ENCODE data around the gene DHX32.
"Not testable (repeated sequence)": the region's sequence is repeated elsewhere in the genome, so short reads cannot be mapped to it uniquely, and the experiment has no call there.

Gene DHX32
- 3.8 to 14.3 (median 10.9) reads per million in 9 experiments for total RNA-seq

DNA sequence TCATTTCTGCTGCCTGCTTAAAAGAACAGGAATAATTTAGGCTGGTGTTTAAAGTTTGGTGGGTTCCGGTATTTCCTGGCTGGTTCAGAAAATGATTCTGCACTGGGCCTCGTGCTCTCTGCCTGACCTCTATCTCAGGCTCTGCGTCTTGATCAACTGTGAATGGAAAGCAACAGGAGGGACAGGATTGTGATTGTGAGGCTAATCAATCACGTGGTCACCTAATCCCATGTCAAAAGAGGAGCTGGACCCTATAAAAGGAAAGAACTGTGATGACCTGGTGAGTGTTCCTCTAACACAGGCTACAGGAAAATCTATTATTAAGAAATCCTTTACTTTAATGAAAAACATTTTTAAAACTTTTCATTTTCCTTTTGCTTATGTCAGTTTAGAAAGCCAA, at the start of gene DHX32:
TSS of gene DHX32 (minus strand) at position 101 of the 400 bp plus-strand sequence. CDS start 468 bp downstream, outside the sequence.
- ATAC-seq (replicated peaks), result no peak
- Mint-ChIP-seq H3K4me1 (ENCODE audit: low read depth in 2 of 2) (no peaks in the 10 kb centered on the region), H3K27ac (no peak within 1 kb of the TSS), H3K9me3 (no peaks in the 10 kb centered on the region), H3K36me3 (ENCODE audit: insufficient read depth) (no peaks in the 10 kb centered on the region), H3K27me3 (peaks cover 0 to 14% of the 10 kb centered on the region in 2 donors), H3K4me3 (no peak within 1 kb of the TSS)
- no peak for DNase-seq

- ATAC-seq (replicated peaks), result no peak
- Mint-ChIP-seq H3K4me1 (ENCODE audit: low read depth in 2 of 2) (no peaks in the 10 kb centered on the region), H3K4me3 (no peak overlapping the region), H3K27me3 (peaks cover 22 to 25% of the 10 kb centered on the region in 2 donors), H3K36me3 (ENCODE audit: insufficient read depth) (no peaks in the 10 kb centered on the region), H3K27ac (no peak overlapping the region), H3K9me3 (no peaks in the 10 kb centered on the region)
- no peak for DNase-seq
Measured at GRCh38 chr10:125929618-125930017, 48.5 kb upstream of the DHX32 start.

GRCh38 chr10:125928928-125929585, 48.0 kb upstream of the DHX32 start:
- DNase-seq (no peak), ATAC-seq (replicated peaks) (no peak)
- Mint-ChIP-seq H3K27ac (no peak overlapping the region), H3K27me3 (peaks cover 18 to 19% of the 10 kb centered on the region in 2 donors), H3K9me3 (no peaks in the 10 kb centered on the region), H3K36me3 (ENCODE audit: insufficient read depth) (no peaks in the 10 kb centered on the region), H3K4me3 (no peak overlapping the region), H3K4me1 (ENCODE audit: low read depth in 2 of 2) (no peaks in the 10 kb centered on the region)

GRCh38 chr10:125927265-125927664, 46.2 kb upstream of the DHX32 start:
- H3K27me3 Mint-ChIP-seq; H3K27ac Mint-ChIP-seq; ATAC-seq (replicated peaks); H3K36me3 Mint-ChIP-seq (ENCODE audit: insufficient read depth); H3K4me3 Mint-ChIP-seq; DNase-seq; H3K4me1 Mint-ChIP-seq (ENCODE audit: low read depth in 2 of 2); H3K9me3 Mint-ChIP-seq: not testable (repeated sequence)

DNA sequence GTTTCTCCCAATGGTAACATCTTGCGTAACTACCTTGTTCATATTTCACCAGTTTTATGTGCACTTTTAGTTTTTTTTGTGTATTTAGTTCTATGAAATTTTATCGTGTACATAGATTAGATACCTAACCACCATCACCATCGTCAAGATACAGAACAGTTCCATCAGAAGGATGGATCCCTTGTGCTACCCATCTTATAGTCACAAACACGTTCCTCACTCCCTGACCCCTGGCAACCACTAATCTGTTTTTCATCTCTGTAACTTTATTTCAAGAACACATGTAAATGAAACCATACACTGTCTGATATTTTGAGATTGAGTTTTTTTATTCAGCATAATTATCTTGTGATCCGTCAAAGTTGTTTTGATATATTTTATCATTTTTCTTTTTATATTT, 45.2 kb upstream of the DHX32 start:
- Mint-ChIP-seq H3K4me1 (ENCODE audit: low read depth in 2 of 2) (no peaks in the 10 kb centered on the region), H3K27ac (no peak overlapping the region), H3K9me3 (no peaks in the 10 kb centered on the region), H3K4me3 (no peak overlapping the region), H3K36me3 (ENCODE audit: insufficient read depth) (no peaks in the 10 kb centered on the region), H3K27me3 (peaks cover 0 to 8% of the 10 kb centered on the region in 2 donors)
- ATAC-seq (replicated peaks) (no peak), DNase-seq (no peak)

DNA sequence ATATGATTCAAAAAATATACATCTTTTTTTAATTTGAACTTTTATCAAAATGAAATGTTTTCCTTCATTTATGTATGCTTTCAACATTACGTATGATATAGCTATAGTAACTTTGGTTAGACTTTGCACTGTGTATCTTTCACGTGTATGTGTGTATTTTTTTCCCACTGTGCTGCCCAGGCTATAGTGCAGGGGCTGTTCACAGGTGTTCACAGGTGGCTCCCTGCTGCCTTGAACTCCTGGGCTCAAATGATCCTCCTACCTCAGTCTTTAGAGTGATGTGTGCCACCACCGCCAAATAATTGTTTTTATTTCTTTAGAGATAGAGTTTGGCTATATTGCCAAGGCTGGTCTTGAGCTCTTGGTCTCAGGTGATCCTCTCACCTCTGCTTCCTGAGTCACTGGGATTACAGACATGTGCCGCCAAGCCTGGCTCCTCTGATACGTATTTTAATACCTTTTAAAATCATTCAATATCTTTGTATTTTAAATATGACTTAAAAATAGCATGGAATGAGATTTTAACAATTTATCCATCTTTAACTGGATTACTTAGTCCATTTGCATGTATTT, 44.3 kb upstream of the DHX32 start:
- H3K27ac Mint-ChIP-seq, result no peak overlapping the region

DNA sequence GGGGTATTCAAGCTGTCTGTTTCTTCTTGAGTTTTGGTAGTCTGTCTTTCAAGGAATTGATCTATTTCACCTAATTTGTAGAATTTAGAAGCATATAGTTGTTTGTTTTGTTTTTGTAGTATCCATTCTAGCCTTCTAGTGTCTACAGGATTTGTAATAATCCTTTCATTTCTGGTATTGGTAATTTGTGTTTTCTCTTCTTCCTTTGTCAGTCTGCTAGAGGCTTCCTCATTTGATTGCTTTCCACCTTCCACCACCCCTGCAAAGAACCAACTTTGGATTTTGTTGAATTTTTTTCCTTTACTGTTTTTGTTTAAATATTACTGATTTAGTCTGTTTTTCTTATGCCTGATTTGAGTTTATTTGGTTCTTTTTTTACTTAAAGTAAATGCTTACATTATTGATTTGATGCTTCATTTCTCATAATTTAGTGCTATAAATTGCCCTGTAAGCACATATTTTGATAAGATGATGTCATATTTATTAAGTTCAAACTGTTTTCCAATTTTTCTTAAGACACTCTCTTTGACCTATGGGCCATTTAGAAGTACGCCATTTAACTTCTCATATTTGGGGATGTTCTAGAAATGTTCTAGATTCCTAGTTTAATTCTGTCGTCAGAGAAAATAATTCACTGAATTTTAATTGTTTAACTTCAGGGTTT, 40.7 kb upstream of the DHX32 start:
- H3K4me3 Mint-ChIP-seq; ATAC-seq (replicated peaks); H3K36me3 Mint-ChIP-seq (ENCODE audit: insufficient read depth); H3K27ac Mint-ChIP-seq; DNase-seq; H3K4me1 Mint-ChIP-seq (ENCODE audit: low read depth in 2 of 2); H3K9me3 Mint-ChIP-seq; H3K27me3 Mint-ChIP-seq: not testable (repeated sequence)

More for the DNA sequence above, 44.3 kb upstream of the DHX32 start:
- Mint-ChIP-seq H3K36me3 (ENCODE audit: insufficient read depth) (no peaks in the 10 kb centered on the region), H3K4me3 (no peak overlapping the region), H3K27me3 (peaks cover 0 to 8% of the 10 kb centered on the region in 2 donors), H3K4me1 (ENCODE audit: low read depth in 2 of 2) (no peaks in the 10 kb centered on the region), H3K9me3 (no peaks in the 10 kb centered on the region)
- ATAC-seq (replicated peaks) (no peak), DNase-seq (no peak)

- peaks cover 5 to 30% of the 10 kb centered on the region in 2 donors for H3K27me3 Mint-ChIP-seq
- H3K36me3 Mint-ChIP-seq (ENCODE audit: insufficient read depth); DNase-seq; H3K4me1 Mint-ChIP-seq (ENCODE audit: low read depth in 2 of 2); H3K4me3 Mint-ChIP-seq; H3K9me3 Mint-ChIP-seq; ATAC-seq (replicated peaks); H3K27ac Mint-ChIP-seq: not testable (repeated sequence)
Measured at GRCh38 chr10:125917704-125918361, 36.7 kb upstream of the DHX32 start.

DNA sequence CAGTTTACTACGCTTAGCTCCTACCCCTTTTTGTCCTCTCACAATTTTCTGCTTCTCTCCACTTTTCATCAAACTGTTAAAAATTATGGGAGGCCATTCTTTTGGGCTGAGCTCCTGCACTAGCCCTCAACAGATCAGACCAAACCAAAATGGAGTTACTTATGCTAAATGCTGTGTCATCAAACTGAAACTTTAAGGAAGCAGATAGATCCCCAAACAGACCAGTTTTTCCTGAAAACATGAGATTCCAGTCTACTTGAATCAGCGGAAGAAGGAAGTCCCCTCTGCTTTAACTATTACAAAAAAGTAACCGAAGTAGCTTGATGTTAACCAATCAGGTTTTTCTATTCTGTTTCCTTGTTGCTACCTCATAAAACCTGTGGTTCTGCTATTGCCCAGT, 35.9 kb upstream of the DHX32 start:
- Mint-ChIP-seq H3K27ac (no peak overlapping the region), H3K27me3 (peaks cover 10 to 38% of the 10 kb centered on the region in 2 donors), H3K36me3 (ENCODE audit: insufficient read depth) (no peaks in the 10 kb centered on the region), H3K9me3 (no peaks in the 10 kb centered on the region), H3K4me1 (ENCODE audit: low read depth in 2 of 2) (no peaks in the 10 kb centered on the region), H3K4me3 (no peak overlapping the region)
- ATAC-seq (replicated peaks) (no peak), DNase-seq (no peak)

- H3K36me3 Mint-ChIP-seq (ENCODE audit: insufficient read depth); H3K4me1 Mint-ChIP-seq (ENCODE audit: low read depth in 2 of 2); H3K4me3 Mint-ChIP-seq; DNase-seq; H3K9me3 Mint-ChIP-seq; H3K27ac Mint-ChIP-seq; ATAC-seq (replicated peaks): not testable (repeated sequence)
- peaks cover 10 to 43% of the 10 kb centered on the region in 2 donors for H3K27me3 Mint-ChIP-seq
Measured at GRCh38 chr10:125913277-125913676, 32.2 kb upstream of the DHX32 start.

DNA sequence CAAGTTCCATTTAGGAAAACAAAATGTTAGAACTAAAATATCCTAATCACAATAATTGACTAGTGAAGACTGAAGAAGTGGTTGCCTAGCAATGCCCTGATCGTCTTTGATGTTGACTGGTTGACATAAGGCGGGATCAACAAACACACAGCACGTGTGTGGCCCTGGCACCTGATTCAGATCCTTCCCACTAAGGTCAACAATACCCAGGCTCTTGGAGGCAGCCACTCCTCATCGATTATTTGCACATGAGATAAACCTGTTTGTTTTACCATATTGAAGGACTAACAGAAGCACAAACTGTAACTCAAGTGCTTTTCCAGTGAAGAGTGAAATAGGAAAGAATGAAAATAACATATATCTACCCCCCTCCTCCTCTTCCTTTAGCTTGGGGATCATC, 30.9 kb upstream of the DHX32 start:
- Mint-ChIP-seq H3K27ac (no peak overlapping the region), H3K27me3 (peaks cover 8 to 53% of the 10 kb centered on the region in 2 donors), H3K36me3 (ENCODE audit: insufficient read depth) (no peaks in the 10 kb centered on the region), H3K9me3 (no peaks in the 10 kb centered on the region), H3K4me1 (ENCODE audit: low read depth in 2 of 2) (no peaks in the 10 kb centered on the region), H3K4me3 (no peak overlapping the region)
- no peak for ATAC-seq (replicated peaks)
- no peak for DNase-seq

DNA sequence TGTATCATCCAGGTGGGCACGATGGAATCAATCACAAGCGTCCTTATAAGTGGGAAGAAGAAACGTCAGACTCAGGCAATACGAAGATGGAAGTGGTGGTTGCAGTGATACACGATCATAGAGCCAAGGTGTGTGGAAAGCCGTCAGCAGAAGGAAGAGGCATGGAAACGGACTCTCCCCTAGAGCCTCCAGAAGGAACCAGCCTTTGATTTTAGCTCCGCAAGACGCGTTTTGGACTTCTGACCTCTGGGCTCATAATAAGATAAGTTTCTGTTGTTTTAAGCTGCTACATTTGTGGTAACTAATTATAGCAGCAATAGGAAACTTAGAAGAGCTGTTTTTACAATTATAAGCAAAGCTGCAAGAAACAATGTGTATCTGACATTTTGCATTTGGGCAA, 30.1 kb upstream of the DHX32 start:
- Mint-ChIP-seq H3K36me3 (ENCODE audit: insufficient read depth) (no peaks in the 10 kb centered on the region), H3K9me3 (no peaks in the 10 kb centered on the region), H3K27me3 (peaks cover 5 to 54% of the 10 kb centered on the region in 2 donors), H3K4me3 (no peak overlapping the region), H3K27ac (no peak overlapping the region), H3K4me1 (ENCODE audit: low read depth in 2 of 2) (no peaks in the 10 kb centered on the region)
- ATAC-seq (replicated peaks) (no peak), DNase-seq (no peak)

GRCh38 chr10:125909491-125909890, 28.4 kb upstream of the DHX32 start:
- H3K4me3 Mint-ChIP-seq; ATAC-seq (replicated peaks); H3K27ac Mint-ChIP-seq; H3K4me1 Mint-ChIP-seq (ENCODE audit: low read depth in 2 of 2); DNase-seq; H3K9me3 Mint-ChIP-seq; H3K36me3 Mint-ChIP-seq (ENCODE audit: insufficient read depth): not testable (repeated sequence)
- peaks cover 13 to 48% of the 10 kb centered on the region in 2 donors for H3K27me3 Mint-ChIP-seq
